ENCODE measurements around the gene ACP2. TPM values are rescaled to one million over a fixed set of nuclear protein-coding genes. Genes with fewer than 3 reads are reported as not detected.

ACP2 gene
- total and polyA plus RNA-seq, 9 of the 15 experiments (the other 6 are each of a cell fraction or from before 2014, with no cell fraction given): 1.9 to 20.0 (median 11.6) TPM

- TF ChIP-seq ZNF347 (CRISPR knock-in tag; IDR thresholded peaks at IDR 0.05; ENCODE audit: low read depth) (no peak), ZNF436 (CRISPR knock-in tag; IDR thresholded peaks at IDR 0.05) (no peak), NFYB (IDR thresholded peaks at IDR 0.05; ENCODE audit: extremely low read depth, insufficient read length) (no peak), RFX5 (IDR thresholded peaks at IDR 0.05; ENCODE audit: low read depth, low read length) (no peak), ZBTB5 (IDR thresholded peaks at IDR 0.05) (no peak), ETS1 (conservative IDR thresholded peaks at IDR 0.05; ENCODE audit: control insufficient read depth, low read depth, low read length) (peak; percentile 95), SMARCC2 (IDR thresholded peaks at IDR 0.05; ENCODE audit: low read depth) (no peak), HDAC2 (IDR thresholded peaks at IDR 0.05) (peak; percentile 85; the same call in 1 of the 2 replicates), POLR2AphosphoS5 (IDR thresholded peaks at IDR 0.05; ENCODE audit: control insufficient read depth, insufficient read depth, low read depth, low read length) (peak; percentile 83), CBX1 (IDR thresholded peaks at IDR 0.05; ENCODE audit: low read depth) (peak; percentile 64; the same call in 1 of the 2 replicates), ZZZ3 (IDR thresholded peaks at IDR 0.05) (0 out of 2 replicates have a peak, but pooled peaks have one; percentile 67), GTF2E2 (tag; IDR thresholded peaks at IDR 0.05) (peak; percentile 99), ZBTB8A (IDR thresholded peaks at IDR 0.05; ENCODE audit: partially characterized antibody) (no peak), KDM5B (IDR thresholded peaks at IDR 0.05; ENCODE audit: insufficient replicate concordance, low read depth, low read length) (peak; percentile 94), TAF1 (IDR thresholded peaks at IDR 0.05; ENCODE audit: control insufficient read depth, extremely low read depth, insufficient read depth, low read length, severe bottlenecking) (peak; percentile 99), SREBF1 (IDR thresholded peaks at IDR 0.05; ENCODE audit: borderline replicate concordance, low read depth, low read length) (no peak; the same call in 1 of the 2 replicates), ZNF644 (tag; IDR thresholded peaks at IDR 0.05; ENCODE audit: low read depth) (peak; percentile 91), GMEB1 (CRISPR knock-in tag; IDR thresholded peaks at IDR 0.05) (peak; percentile 84), KDM4B (IDR thresholded peaks at IDR 0.05; ENCODE audit: borderline replicate concordance in 2 of 2, low read depth in 1 of 2) (peak in 1 of 2 experiments; percentile 87; a peak in 1 of 4 replicates)
- TF ChIP-seq, protein P1, sequence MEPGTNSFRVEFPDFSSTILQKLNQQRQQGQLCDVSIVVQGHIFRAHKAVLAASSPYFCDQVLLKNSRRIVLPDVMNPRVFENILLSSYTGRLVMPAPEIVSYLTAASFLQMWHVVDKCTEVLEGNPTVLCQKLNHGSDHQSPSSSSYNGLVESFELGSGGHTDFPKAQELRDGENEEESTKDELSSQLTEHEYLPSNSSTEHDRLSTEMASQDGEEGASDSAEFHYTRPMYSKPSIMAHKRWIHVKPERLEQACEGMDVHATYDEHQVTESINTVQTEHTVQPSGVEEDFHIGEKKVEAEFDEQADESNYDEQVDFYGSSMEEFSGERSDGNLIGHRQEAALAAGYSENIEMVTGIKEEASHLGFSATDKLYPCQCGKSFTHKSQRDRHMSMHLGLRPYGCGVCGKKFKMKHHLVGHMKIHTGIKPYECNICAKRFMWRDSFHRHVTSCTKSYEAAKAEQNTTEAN (CRISPR knock-in tag; IDR thresholded peaks at IDR 0.05): no peak; the same call in 1 of the 2 replicates
Measured at GRCh38 chr11:47248664-47249377, at the start of gene ACP2 (continued).

Measured in K562 (cell line).